HUDEP-2 (cell line): ENCODE data around the gene RECK.
"Not testable (repeated sequence)": the region's sequence is repeated elsewhere in the genome, so short reads cannot be mapped to it uniquely, and the experiment has no call there.

Experiments
- DNase-seq, 76 experiments: peaks; one replicate each; lab custom pipeline; 2025; ENCODE audit not compliant: unreplicated experiment in 76 of 76; lab: John Stamatoyannopoulos, UW

Gene RECK

DNA sequence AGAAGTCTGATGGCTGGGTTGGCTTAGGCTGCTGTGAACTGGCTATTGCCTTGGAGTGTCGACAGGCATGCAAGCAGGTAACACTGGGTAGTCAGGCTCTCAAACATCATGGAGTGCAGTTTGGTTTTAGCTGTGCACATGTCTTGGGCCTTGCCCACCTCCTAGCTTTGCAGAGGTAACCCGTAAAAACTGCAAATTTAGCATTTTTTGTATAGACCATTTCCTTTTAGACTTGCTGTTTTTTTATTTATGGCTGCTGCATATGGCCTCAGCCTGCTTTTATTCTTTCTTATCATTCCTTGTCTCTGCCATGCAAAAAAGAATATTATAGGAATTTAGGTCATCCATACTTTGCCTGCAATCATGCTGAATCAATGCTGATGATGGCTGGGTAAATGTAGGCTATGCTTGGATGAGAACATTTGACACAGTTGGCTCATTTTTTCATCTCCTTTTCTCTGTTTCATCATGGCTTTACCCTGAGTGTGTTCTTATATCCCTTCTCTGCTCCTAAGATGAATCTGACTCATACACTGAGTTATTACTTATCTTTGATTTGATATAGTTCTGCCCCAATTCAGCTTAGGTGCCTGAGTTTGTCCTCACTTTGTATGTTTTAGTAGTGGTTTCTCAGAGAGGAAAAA, 27.2 kb downstream of the RECK start:
- no peak for DNase-seq

DNA sequence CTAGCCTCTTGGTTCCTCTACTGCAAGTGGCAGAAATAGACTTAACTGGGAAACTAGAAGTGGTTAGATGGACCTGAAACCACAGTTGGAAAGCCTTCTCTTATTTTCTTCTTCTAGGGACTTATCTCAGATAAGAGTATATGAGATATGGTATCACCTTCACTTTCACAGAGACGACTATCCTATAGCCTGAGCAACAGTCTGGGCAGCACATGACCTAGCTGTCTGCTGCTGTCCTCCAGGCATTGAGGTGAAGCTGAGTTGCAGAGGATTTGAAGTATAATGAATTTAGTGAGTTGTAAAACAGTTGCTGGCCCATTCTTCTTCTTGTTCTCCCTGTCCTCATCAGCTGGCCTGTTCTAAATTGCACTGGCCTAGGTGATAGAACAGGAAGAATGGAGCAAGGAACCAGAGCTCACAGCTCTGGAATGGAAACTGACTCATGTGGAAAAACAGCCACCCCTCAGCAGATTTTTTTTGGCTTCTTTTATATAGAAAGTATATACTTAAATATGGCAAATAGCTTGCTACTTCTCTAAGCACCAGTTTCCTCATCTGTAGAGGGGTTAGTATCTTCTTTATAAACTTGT, 27.8 kb downstream of the RECK start:
- DNase-seq, result no peak

DNA sequence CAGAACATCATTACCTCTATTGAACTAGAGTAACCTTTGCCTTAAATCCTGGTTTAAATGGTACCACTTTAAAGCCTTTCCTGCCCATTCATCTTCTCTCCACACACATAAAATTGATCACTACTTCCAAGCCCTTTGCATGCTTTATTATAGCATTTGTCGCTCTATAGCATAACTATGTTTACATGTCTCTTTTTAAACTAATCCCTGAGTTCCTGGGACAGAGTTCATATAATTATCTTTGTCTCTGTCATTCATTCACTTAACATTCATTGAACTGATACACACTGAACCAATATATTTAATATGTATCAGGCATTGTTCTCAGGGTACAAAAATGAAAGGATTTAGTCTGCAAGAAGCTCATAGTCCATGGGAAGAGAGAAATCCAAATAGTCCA, 37.3 kb downstream of the RECK start:
- no peak for DNase-seq

DNA sequence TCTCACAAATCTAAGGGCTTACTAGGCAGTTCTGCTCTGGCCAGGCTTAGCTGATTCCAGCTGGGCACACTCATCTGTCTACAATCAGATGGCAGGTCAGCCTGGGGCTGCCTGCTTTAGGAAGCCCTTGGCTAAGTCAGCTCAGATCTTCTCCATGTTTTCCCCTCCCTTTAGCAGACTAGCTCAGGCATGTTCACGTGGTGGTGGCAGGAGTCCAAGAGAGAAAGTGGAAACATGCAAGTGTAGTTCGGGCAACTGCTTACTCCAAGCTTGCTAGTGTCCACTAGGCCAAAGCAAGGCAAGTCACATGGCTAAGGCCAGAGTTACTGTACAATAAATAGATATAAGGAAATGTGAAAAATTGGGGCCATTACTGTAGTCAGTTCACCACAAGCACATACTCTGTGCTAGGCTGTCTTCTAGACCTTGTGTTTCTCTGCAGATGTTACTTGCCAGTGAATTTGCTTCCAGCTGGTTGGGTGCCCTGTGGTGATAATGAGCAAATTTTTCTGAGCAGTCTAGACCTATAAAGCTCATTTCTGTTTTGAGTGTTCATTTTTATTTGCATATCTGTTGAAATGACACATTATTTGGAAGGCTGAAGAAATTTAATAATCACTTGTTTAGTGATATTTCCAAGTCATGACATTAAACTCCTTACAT, 38.3 kb downstream of the RECK start:
- peak in 14 of 76 experiments; percentile 2 to 54 (median 15) for DNase-seq

DNA sequence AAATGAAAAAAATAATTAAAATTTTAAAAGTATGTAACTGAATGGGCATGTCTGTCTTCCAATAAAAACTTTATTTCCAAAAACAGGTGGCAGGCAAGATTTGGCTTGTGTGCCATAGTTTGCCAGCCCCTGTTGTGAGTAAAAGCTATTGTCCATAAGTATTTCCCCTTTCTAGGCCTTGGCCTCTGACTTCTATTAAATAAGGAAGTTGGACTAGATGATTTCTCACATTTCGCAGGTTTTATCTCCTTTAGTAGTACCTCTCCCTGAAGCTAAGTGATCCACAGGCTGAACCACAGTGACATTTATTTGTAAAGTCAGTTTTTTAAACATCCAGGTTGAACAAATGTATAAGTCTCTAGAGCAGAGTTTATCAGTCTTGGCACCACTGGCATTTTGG, 41.3 kb downstream of the RECK start:
- no peak for DNase-seq

DNA sequence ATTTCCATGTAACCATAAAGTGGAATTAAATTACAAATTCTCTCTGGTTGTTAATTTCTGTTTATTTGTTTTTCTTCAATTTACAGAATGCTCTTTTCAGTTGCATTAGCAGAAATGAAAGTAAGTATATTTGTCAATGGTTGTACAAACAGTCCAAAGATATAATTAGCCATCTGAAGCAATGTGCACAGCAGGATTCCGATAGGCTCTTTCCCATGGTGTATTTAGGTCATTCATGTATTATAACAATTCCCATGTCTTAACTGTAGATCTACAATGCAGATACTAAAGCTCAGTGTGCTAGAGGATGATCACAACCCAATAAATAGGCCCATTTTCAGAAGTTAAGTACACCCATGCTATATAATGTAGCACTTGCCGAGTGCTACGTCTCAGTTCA, 43.8 kb downstream of the RECK start:
- no peak for DNase-seq

DNA sequence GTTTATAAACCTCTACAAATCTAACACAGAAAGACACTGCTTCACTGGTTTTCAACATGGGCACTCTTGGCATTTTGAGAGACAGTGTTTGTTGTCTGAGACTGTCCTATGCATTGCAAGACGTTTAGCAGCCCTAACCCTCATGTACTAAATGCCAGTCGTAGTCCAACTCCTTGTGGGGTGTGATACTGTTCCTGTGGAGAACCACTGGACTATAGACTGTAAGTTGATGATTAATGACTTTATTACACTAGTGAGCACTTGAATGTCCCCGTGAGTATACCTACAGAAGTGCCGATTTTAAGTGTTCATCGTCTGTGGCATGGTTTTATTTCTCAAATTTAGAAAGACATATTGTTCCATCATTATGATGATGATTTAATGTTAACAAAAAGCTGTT, 46.2 kb downstream of the RECK start:
- DNase-seq, result no peak

DNA sequence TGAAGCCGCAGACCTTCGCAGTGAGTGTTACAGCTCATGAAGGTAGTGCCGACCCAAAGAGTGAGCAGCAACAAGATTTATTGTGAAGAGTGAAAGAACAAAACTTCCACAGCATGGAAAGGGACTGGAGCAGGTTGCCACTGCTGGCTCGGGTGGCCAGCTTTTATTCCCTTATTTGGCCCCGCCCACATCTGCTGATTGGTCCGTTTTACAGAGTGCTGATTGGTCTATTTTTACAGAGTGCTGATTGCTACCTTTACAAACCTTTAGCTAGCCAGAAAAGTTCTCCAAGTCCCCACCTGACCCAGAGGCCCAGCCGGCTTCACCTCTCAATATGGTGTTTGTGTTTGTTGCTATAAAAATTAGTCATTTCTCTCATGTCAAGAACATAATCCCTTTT, 49.7 kb downstream of the RECK start:
- no peak for DNase-seq

DNA sequence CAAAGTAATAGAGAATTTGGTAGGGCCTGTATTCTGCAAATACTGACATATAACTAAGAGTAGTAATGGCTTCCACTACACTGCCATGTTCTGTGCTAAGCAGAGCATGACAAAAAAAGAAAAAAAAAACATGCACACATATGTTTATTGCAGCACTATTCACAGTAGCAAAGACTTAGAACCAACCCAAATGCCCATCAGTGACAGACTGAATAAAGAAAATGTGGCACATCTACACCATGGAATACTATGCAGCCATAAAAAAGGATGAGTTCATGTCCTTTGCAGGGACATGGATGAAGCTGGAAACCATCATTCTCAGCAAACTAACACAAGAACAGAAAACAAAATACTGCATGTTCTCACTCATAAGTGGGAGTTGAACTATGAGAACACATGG, 50.3 kb downstream of the RECK start:
- DNase-seq, result not testable (repeated sequence)

DNA sequence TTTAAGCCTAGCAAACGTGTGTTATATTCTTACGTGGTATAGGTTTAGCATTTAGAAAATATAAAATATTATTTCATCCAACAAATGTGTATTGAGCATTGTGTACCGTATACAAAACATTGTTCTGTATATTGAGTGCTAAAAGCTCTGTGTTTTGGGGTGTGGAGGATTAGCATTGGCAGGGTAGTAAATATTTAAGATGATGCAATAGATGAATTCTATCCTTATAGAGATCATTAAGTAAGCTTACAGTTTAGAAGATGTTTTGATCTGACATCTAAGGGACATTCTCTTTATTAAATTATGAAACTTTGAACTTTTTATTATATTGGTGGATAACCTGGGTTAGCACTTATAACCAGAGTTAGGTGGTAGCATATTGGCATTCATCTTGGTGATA, 51.3 kb downstream of the RECK start:
- DNase-seq, result no peak

DNA sequence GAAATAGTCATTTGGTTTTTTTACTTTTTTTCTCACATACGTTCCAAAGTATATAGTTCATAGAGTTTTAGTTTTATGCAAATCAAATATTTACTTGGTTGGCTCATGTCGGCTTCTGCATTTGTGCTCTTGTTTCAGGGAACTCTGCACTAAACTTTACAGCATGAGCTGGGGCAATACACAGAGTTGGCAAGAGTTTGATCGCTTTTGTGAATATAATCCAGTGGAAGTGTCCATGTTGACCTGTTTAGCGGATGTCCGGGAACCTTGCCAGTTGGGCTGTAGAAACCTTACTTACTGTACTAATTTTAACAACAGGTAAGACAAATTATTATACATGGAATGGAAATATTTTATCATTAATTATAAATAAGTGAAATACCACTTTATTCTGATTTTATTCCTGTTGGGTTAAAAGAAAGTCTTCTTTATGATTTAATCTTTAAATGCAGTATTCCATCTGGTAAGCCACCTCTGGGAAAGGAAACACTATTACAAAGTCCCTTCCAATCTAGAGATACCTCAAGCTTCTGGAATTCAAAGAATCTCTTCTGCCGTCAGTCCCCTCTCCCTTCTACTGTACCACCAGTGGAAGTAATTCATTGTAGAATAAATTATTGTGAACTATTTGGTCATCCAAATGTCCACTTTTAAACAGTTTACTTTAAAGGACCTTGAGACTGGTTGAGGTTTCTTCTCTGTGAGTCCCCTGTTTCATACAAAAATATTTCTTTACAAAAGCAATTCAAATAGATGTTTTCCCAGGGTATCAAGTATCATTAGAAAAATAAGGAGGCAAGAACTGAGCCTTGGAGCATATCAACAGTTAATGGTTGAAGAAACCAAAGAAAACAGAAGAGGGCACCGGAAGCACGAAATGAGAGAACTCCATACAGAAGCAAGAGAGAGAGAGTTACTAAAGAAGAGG, 54.6 kb downstream of the RECK start:
- peak in 1 of 76 experiments; percentile 6 for DNase-seq

DNA sequence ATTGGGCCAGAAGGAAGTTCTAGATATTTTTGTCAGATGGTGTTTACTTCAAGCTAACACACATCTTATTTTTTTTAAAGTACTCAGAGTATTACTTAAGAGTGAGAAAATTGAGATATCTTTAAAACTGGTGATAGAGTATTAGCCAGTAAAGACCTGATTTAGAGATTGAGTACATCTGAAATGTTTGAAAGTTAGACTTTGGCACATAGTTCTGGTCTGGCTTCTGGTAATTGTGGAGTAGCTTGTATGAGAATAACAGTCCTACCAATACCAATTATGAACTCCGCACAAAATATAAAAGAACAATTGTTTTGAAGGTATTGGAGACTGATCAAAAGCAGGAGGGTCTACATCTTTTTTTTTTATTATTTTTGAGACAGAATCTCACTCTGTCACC, 55.3 kb downstream of the RECK start:
- DNase-seq, result no peak

DNA sequence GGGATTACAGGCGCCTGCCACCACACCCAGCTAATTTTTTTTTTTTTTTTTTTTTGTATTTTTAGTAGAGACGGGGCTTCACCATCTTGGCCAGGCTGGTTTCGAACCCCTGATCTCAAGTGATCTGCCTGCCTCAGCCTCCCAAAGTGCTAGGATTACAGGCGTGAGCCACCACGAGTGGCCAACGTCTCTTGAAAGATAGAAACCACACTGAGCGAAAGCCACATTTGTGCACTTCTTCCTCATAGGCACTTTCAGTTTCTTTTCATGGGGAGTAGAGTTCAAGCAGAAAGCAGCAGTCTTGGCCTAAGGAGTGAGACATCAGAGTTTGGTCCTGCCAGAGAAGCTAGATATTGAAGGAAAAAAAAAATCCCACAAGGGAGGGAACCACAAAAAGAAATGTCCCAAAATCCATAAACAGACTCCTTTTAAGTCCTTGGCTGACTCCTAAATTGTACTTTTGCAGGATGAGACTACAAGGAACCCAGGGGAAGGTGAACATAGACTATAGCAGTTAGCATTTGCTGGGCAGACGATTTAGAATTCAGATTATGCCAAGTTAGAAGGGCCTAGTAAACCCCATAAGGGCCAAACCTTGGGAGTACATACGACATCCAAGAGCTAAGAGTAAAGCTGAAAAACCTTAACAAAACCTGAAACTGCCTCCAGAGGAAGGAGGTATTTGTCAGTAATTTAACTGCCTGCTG, 55.9 kb downstream of the RECK start:
- no peak for DNase-seq

DNA sequence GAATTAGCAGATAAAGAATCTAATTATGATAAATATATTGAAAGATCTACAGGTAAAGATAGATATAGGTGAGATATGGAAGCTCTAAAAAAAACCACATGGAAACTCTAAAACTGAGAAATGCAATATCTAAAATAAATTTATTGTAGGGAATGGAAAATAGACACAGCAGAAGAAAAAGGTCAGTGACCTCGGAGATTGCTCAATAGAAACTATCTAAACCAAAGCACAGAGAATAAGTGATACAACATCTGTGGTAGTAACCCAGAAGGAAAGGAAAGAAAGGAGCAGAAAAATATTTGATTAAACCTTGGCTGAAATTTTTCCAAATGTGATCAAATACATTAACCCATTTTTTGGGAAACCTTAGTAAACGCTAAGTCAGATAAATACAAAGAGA, 56.7 kb downstream of the RECK start:
- no peak for DNase-seq

DNA sequence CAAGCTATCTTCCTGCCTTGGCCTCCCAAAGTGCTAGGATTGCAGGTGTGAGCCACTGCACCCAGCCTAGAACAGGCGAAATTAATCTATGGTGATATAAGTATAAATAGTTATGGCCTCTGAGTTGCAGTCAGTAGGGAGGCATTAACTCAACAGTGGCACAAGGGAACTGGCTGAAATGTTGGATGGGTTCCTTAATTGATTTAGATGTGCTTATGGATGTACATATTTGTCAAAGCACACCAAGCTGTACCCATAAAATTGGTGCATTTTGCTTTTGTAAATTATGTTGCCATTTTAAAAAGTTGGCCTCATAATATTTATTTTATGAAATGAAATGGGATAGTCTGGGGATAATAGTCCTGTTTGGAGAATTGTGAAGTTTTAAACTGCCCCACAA, 63.0 kb downstream of the RECK start:
- DNase-seq, result no peak

DNA sequence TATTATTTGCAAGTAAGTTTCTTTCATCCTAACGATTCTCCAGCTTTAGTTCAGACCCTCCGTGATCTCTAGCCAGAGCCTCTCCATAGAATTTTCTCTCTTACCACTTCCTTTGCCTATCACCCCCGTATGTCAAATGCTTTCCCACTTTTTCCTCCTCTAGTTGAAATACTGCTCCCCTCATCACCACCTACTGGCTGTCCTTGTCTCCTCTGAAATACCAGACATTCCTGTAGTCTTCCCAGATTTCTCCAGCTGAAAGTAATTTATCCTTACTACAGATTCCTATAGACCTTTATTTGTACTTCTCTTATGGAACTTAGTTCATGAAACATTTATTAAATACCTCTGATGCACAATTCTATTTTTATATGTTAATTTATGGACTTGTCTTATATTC, 63.8 kb downstream of the RECK start:
- DNase-seq, result no peak

DNA sequence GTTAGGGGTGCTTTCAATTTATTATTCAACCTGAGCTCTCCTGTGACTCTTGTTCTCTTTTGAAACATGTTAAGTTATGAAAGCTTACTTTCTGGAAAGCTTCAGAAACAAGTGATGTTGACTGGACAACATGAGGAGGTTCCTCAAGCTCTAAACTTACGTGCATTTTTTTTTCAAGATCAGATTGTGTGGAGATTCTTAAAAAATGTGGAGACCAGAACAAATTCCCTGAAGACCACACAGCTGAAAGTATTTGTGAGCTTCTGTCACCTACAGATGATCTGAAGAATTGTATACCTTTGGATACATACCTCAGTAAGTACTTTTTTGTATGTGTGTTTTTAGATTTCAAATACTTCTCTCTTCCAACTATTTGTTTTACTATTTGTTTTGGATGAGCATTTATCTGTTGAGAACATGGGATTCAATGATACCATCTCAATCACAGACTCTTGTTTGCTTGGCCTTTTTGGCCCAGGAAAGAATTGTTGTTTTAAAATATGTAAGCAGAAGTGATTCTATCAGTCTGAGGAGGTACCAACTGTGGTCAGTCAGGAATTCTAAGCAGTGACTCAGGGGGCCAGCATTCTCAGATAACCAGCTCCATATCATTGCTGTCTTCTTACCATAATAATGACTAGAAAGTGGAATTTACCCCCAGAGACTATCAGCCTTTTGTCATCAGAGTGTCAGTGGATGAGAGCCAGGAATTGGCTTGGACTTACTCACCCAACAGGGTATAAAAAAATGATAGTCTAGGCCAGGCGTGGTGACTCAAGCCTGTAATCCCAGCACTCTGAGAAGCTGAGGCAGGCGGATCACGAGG, 65.4 kb downstream of the RECK start:
- peak in 30 of 76 experiments; percentile 3 to 62 (median 14) for DNase-seq

DNA sequence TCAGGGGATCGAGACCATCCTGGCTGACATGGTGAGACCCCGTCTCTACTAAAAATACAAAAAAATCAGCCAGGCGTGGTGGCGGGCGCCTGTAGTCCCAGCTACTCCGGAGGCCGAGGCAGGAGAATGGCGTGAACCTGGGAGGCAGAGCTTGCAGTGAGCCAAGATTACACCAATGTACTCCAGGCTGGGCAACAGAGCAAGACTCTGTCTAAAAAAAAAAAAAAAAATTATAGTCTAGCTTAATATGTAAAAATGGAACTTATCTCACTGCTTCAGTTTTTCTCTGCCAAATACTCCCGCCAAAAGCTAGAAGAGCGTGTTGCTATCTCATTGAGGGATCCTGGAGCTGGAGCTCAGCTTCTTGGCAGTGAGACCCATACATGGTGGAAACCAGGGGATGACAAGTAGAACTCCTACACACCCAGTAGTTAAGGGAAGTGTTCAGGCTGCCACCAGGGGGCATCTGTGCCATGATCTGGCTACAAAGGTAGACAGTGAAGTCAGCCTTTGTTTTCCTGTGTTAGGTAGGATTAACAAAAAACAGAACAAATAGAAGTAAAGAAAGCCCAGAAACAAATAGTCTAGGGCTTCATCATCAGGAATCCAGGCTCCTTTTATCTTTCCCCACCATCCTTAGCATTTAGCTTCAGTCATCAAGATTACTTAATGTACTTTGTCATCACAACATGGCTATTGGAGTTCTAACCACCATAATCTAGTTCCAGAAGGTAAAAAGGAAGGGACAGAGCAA, 66.2 kb downstream of the RECK start:
- DNase-seq, result peak in 70 of 76 experiments; percentile 11 to 77 (median 57)

DNA sequence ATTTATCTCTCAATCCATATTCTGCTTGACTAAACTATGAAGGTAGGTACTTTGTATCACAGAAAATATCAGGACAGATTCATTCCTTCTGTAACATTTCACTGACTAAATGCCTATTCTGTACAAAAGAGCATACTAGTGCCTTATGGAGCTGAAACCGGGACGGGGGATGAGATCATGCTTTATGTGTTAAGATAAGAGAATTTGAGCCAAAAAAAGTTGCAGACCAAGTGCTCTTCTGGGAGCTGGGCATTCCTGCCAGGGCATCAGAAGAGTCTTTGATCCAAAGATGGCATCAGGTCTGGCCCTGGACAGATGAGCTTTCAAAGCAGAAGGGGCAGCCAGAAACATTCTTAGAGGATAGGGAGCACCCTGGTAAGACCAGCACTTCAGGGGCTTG, 72.4 kb downstream of the RECK start:
- DNase-seq, result no peak
